ENCODE results near the gene UCP3.

The UCP3 gene

DNA sequence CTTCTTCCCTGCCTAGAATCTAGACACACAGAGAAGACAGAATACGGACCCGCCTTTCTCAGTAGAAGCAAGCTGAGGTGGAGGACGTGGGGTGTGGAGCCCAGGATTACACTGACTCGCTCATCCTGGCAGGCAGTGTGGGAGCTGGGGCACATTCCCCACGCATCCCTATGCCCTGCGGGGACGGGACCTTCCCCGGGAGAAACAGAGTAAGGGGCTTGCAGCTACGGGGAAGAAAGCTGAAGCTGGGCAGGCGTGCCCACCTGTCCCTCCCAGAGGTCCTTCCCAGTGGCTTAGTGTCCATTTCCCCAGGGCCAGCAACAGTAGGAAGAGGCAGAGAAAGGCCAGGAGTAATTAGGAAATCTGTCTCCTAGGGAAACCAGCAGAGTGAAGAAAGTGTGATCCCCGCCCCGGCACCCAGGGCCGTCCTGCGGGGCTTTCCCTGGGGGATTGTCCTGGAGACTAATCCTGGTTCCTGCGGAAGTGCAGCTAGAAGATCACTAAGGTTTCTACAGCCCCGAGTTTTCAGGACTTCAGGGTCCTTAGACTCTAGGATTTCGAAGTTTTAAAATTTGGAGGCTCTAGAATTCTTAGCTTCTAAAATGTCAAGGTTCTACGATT lies 50.3 kb downstream of the UCP3 start:
- in situ Hi-C loops (cut with HindIII; ENCODE audit: low sequenced_read_pairs), result no loop called here

DNA sequence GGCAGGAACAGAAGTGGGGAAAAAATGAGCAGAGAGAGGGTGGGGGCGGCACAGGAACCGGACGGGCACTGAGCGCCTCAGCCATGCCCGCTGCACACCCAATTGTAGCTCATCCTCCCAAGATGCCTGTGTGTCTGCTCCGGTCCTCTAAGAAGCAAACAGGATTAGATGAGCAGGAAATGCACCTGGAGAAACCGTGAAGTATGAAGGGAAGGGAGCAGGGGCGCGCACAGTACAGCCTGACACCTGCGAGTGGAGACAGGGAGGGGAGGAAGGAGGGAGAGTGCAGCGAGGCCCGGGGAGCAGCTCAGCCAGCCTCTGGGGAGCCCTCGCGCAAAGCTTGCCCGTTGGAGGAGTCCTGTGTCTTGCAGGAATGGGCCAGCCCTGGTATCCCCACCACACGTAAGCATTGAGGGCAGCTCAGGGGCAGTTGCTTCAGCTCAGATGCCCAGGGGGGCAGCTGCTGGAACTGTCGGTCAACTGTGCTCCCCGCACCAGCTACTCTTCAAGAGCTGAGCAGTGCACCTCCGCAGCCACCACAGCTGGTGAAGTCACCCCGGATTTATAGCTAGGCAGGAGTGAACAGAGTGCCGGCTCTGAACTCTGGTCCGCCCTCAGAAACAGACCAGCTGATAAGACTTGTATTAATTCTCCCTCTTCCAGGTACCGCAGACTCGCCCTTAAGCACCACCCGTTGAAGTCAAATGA lies 51.1 kb downstream of the UCP3 start:
- in situ Hi-C loops (cut with HindIII; ENCODE audit: low sequenced_read_pairs), result no loop called here

DNA sequence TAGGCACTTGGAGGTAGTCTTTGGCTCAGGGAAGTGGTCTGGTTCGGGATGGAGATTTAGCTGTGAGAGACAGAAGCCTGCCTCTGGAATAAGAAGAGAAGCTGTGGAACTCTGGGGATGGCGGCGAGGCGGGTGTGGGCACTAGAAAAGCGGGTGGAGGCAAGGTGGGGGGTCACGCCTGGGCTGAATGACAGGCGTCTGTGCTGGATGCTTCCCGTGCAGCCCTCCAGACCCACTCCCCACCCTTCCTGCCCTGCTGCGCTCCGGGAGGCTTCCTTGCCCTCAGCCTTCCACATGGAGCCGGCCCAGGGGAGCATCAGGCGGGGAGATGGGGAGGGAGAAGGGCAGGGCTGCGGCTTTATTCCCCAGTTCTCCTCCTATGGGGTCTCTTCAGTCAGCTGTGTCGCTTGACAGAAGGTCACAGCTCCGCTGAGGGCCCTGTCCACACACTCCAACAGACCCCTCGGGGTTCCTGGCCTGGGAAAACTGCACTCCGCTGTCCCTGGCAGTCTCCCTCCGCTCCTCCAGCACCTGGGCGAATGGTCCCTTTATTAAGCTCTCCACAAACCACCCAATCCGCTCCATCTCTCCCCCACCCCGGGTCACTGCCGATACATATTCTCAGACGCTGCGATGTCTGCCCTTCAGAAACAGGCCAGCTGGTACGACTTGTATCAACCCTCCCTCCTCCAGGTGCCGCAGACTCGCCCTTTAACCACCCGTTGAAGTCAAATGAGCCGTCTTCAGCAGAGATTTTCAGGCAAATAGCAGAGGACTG lies 51.8 kb downstream of the UCP3 start:
- in situ Hi-C loops (cut with HindIII; ENCODE audit: low sequenced_read_pairs), result no loop called here

DNA sequence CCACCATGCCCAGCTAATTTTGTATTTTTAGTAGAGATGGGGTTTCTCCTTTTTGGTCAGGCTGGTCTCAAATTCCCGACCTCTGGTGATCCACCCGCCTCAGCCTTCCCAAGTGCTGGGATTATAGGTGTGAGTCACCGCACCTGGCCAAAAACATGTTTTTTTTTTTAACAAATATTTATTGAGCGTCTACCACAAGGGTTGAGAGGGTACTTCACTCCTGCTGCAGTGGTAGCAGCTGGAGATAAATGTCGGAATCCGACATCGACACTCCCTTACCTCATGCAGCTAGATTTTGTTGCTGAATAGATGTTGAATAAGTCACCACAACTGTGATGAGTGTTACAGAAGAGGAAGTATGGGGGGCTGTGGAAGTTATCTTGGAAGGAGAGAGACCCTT lies 57.1 kb downstream of the UCP3 start:
- in situ Hi-C loops (cut with HindIII; ENCODE audit: low sequenced_read_pairs), result no loop called here

DNA sequence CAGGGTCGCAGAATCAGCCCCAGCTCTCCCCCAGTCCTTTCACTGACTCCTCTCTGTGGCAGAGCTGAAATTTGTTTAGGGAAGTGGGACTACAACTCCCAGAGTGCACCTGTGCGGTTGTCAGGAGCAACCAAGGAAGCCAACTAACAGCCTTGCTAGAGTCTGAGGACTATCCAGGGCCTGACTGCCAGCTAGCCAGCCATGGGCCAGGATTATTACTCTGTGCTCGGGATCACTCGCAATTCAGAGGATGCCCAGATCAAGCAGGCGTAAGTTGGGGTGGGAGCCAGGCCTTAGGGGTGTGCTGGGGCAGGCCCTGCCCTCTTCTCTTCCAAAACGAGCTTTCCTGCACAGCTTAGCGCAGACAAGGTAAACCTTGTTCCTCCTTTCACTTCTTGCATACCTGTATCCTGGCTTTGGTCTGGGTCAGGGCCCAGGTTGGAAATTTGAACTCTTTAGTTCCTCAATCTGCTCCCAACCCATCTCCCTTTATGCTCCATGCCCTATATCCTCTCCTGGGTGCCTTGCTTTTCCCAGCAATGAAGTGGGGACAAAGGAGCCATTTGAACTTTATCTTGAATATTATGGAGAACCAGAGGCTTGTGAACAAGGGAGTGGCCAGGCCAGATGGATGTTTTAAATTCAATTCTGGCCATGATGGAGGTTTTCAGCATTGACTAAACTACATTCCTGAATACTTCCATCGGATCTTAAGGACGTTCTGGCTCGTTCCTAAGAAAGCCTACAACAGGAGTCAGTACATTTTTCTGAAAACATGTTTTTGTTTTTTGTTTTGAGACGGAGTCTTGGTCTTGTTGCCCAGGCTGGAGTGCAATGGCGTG lies 57.8 kb downstream of the UCP3 start, which contains the start of gene DNAJB13:
Gene DNAJB13, plus strand, starts transcription at position 158 of the 842 bp plus-strand sequence. Its CDS starts 44 bp downstream, at position 202.
- in situ Hi-C loops (cut with HindIII; ENCODE audit: low sequenced_read_pairs), result no loop called here
